H1 (cell line): ENCODE data around the gene SELENOO. TPM values are rescaled to one million over a fixed set of nuclear protein-coding genes. Genes with fewer than 3 reads are reported as not detected.

Experiments
- CHD2 ChIP-seq: IDR thresholded peaks from 2 replicates; pipeline ENCODE4 v1.6.1; 2012; ENCODE audit warnings: low read length, improper control_type of control experiment
- EGR1 ChIP-seq: IDR thresholded peaks from 2 replicates; pipeline ENCODE4 v1.6.1; 2011; ENCODE audit warnings: low read depth, low read length, borderline replicate concordance
- GTF2F1 ChIP-seq: IDR thresholded peaks from 2 replicates; pipeline ENCODE4 v1.6.1; 2012; ENCODE audit warnings: low read depth, low read length, improper control_type of control experiment, borderline replicate concordance
- KDM5A ChIP-seq: fragments of 200-600 bp; IDR thresholded peaks from 2 replicates; pipeline ENCODE4 v1.7.1; 2012; ENCODE audit warnings: mild to moderate bottlenecking, low read length, inconsistent platforms, mixed read lengths
- NANOG ChIP-seq: IDR thresholded peaks from 2 replicates; pipeline ENCODE4 v1.6.1; 2011; ENCODE audit warnings: low read length, low read depth, mild to moderate bottlenecking, inconsistent platforms; ENCODE audit not compliant: insufficient read depth, poor library complexity, severe bottlenecking
- NRF1 ChIP-seq: IDR thresholded peaks from 2 replicates; pipeline ENCODE4 v1.6.1; 2011; ENCODE audit warnings: mild to moderate bottlenecking, low read depth, low read length, improper control_type of control experiment
- RAD21 ChIP-seq, 2 experiments: IDR thresholded peaks in 1 of 2; conservative IDR thresholded peaks in 1 of 2; 2 replicates each; pipeline ENCODE4 v1.6.1; 2011; ENCODE audit warnings: low read depth in 2 of 2, low read length in 2 of 2, improper control_type of control experiment in 1 of 2, inconsistent platforms in 1 of 2, mild to moderate bottlenecking in 1 of 2, moderate library complexity in 1 of 2
- SAP30 ChIP-seq: fragments of 300-600 bp; sonication (generic); IDR thresholded peaks from 2 replicates; pipeline ENCODE4 v1.7.1; 2012; ENCODE audit warnings: low read length, moderate library complexity, mild to moderate bottlenecking, inconsistent platforms; ENCODE audit not compliant: insufficient read depth, insufficient replicate concordance
- SP4 ChIP-seq: IDR thresholded peaks from 2 replicates; pipeline ENCODE4 v1.6.1; 2012; ENCODE audit warnings: low read length, inconsistent platforms
- YY1 ChIP-seq: IDR thresholded peaks from 2 replicates; pipeline ENCODE4 v1.6.1; 2011; ENCODE audit warnings: low read depth, mild to moderate bottlenecking, low read length
- polyA plus RNA-seq, 7 experiments: library from polyadenylated mRNA; depleted of rRNA in 3 of 7; stranded (reverse) in 5 of 7; unstranded in 2 of 7; fragments of >200 nt in 5 of 7; fragments of 200-250 nt in 2 of 7; gene quantifications; 1 replicate in 5 of 7; 2 replicates in 1 of 7; 4 replicates in 1 of 7; pipeline versions ENCODE4 v1.2.1 to v1.2.3, GENCODE V29; 2011 to 2013; ENCODE audit warnings: missing spikeins in 2 of 7, mixed read lengths in 2 of 7
- total RNA-seq: library from RNA; stranded (reverse); fragmentation: NEBNext Ultra II Directional; extraction: Animal tissue kit (Norgen Biotek cat#: 25700); gene quantifications from 2 replicates; pipeline ENCODE4 v1.2.1, GENCODE V29; 2021

The SELENOO gene
- total and polyA plus RNA-seq, 2 of the 8 experiments (the other 6 are each of a cell fraction or from before 2014, with no cell fraction given): 18.6 to 25.1 TPM

- TF ChIP-seq SAP30 (no peak), NANOG (no peak), GTF2F1 (no peak), YY1 (no peak), SP4 (no peak), EGR1 (no peak), KDM5A (no peak), NRF1 (no peak), CHD2 (no peak), RAD21 (IDR thresholded peaks at IDR 0.05 in 1 of 2, conservative IDR thresholded peaks at IDR 0.05 in 1 of 2; ENCODE audit: low read depth in 2 of 2, low read length in 2 of 2) (no peak)
Measured at GRCh38 chr22:50182176-50183081, 18.4 kb upstream of the SELENOO start (continued).
